ENCODE measurements around the gene ANG.
A peak's percentile ranks its signal among the peaks of the same experiment; 100 is the strongest.

The ANG gene

GRCh38 chr14:20683891-20684661, 4.5 kb upstream of the ANG start, which contains the start of gene RNASE4:
RNASE4 (plus strand) TSS chr14:20684560; CDS start chr14:20699372, 14,812 bp downstream.
- no peak for TF ChIP-seq CTCF (IDR thresholded peaks at IDR 0.05; ENCODE audit: low read depth, low read length, missing control alignments)
- DNase-seq: peak; percentile 95
- H3K27ac ChIP-seq: peak within 1 kb of the TSS; percentile 98
- no peaks in the 10 kb centered on the region for H3K36me3 ChIP-seq (replicated peaks)
- H3K4me3 ChIP-seq (ENCODE audit: low read depth, low read length): peak within 1 kb of the TSS; percentile 88
- in situ Hi-C loops (cut with HindIII; ENCODE audit: low pct_ligation_motif_present, low sequenced_read_pairs): no loop called here
- H3K27me3 ChIP-seq (replicated peaks): no peaks in the 10 kb centered on the region

GRCh38 chr14:20684662-20685456, 3.7 kb upstream of the ANG start:
- in situ Hi-C loops (cut with HindIII; ENCODE audit: low pct_ligation_motif_present, low sequenced_read_pairs): no loop called here
- peak; percentile 38 for DNase-seq
- peak overlapping the region; percentile 98 for H3K27ac ChIP-seq
- H3K27me3 ChIP-seq (replicated peaks): no peaks in the 10 kb centered on the region
- no peak for TF ChIP-seq CTCF (IDR thresholded peaks at IDR 0.05; ENCODE audit: low read depth, low read length, missing control alignments)
- H3K4me3 ChIP-seq (ENCODE audit: low read depth, low read length): peak overlapping the region; percentile 88
- H3K36me3 ChIP-seq (replicated peaks): no peaks in the 10 kb centered on the region

- no peak overlapping the region for H3K4me3 ChIP-seq (ENCODE audit: low read depth, low read length)
- DNase-seq: no peak
- no peak for TF ChIP-seq CTCF (IDR thresholded peaks at IDR 0.05; ENCODE audit: low read depth, low read length, missing control alignments)
- H3K27me3 ChIP-seq (replicated peaks): no peaks in the 10 kb centered on the region
- H3K27ac ChIP-seq: no peak overlapping the region
- in situ Hi-C loops (cut with HindIII; ENCODE audit: low pct_ligation_motif_present, low sequenced_read_pairs): no loop called here
- no peaks in the 10 kb centered on the region for H3K36me3 ChIP-seq (replicated peaks)
Measured at GRCh38 chr14:20686386-20687143, 2.0 kb upstream of the ANG start.

- Histone ChIP-seq H3K27me3 (replicated peaks) (no peaks in the 10 kb centered on the region), H3K36me3 (replicated peaks) (no peaks in the 10 kb centered on the region), H3K27ac (no peak overlapping the region), H3K4me3 (ENCODE audit: low read depth, low read length) (no peak overlapping the region)
- in situ Hi-C loops (cut with HindIII; ENCODE audit: low pct_ligation_motif_present, low sequenced_read_pairs): no loop called here
- TF ChIP-seq CTCF (IDR thresholded peaks at IDR 0.05; ENCODE audit: low read depth, low read length, missing control alignments): no peak
- DNase-seq: no peak
Measured at GRCh38 chr14:20687362-20688166, 1.0 kb upstream of the ANG start.
